ENCODE results near the gene NAGS. TPM values are rescaled to one million over a fixed set of nuclear protein-coding genes. Genes with fewer than 3 reads are reported as not detected.

The NAGS gene
- total RNA-seq, 1 experiment from 2014 or later = 3.7 TPM

DNA sequence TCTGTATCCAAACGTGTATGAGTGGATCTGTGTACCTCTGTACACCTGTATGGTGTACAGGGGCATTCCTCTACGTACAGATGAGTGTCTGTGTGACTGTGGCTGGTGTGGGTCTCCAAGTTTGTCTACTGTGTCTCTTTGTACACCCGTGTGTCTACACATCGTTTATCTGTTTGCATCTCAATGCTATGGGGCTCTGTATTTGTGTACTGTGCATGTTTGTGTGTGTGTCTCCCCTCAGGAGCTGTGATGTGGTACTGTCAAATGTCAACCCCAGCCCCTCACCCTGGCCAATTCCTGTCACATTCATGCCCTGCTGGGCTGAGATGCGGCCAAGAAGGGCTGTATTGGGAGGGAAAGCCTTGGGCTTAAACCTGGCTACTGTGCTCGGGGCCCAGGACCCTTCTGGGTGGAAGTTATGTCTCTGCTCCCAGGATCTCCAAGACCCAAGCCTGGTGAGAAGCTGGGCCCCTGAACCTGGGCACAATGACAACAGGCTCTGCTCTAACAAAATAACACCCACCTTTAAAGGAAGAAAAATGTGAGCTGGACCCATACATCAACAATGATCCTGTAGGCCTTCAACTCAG lies 3.5 kb upstream of the NAGS start:
- Histone ChIP-seq H3K9ac (ENCODE audit: extremely low read depth, insufficient read length, low read length) (no peak overlapping the region), H3K79me1 (ENCODE audit: insufficient read depth, low read depth, low read length, poor library complexity, severe bottlenecking) (no peaks in the 10 kb centered on the region), H3K27me3 (ENCODE audit: insufficient read depth, low read length) (no peaks in the 10 kb centered on the region; the same call in 1 of the 2 replicates), H3T11ph (ENCODE audit: low read length) (no peak overlapping the region), H3K4ac (ENCODE audit: low read depth, low read length) (no peak overlapping the region), H3K14ac (ENCODE audit: insufficient read depth, low read length) (no peak overlapping the region), H2AK5ac (ENCODE audit: insufficient read length, low read length) (no peak overlapping the region), H3K4me2 (ENCODE audit: insufficient read depth, insufficient read length, low read length) (no peak overlapping the region), H3K56ac (ENCODE audit: insufficient read length, low read depth, low read length) (no peak overlapping the region), H3K18ac (ENCODE audit: insufficient read length, low read depth, low read length) (no peak overlapping the region), H3K23ac (ENCODE audit: insufficient read length, low read depth, low read length) (no peak overlapping the region), H4K91ac (ENCODE audit: insufficient read length, low read depth, low read length) (no peak overlapping the region), H2BK120ac (ENCODE audit: low read depth, low read length, poor library complexity, severe bottlenecking) (no peak overlapping the region), H3K4me1 (ENCODE audit: insufficient read depth, low read length) (no peaks in the 10 kb centered on the region), H3K23me2 (ENCODE audit: insufficient read length, low read depth, low read length, poor library complexity, severe bottlenecking) (peaks cover 17% of the 10 kb centered on the region), H3K79me2 (ENCODE audit: insufficient read depth, low read length) (no peaks in the 10 kb centered on the region), H3K9me3 (ENCODE audit: control insufficient read depth, low read depth, low read length) (no peaks in the 10 kb centered on the region), H2BK15ac (ENCODE audit: low read depth, low read length) (no peak overlapping the region), H2BK12ac (ENCODE audit: insufficient read length, low read depth, low read length) (no peak overlapping the region), H4K8ac (replicated peaks; ENCODE audit: insufficient read length, low read depth, low read length) (no peak overlapping the region), H2BK20ac (ENCODE audit: low read depth, low read length, poor library complexity, severe bottlenecking) (no peak overlapping the region), H4K20me1 (ENCODE audit: control insufficient read depth, insufficient read depth, insufficient read length) (no peaks in the 10 kb centered on the region), H2AFZ (ENCODE audit: low read length) (no peak overlapping the region), H3K27ac (ENCODE audit: insufficient read length, low read depth, low read length) (no peak overlapping the region), H2BK5ac (ENCODE audit: insufficient read length, low read length) (no peak overlapping the region), H4K5ac (ENCODE audit: insufficient read length, low read depth, low read length) (no peak overlapping the region)
- Mint-ChIP-seq H3K27ac (no peak overlapping the region), H3K9me3 (no peaks in the 10 kb centered on the region), H3K4me1 (peaks cover 5 to 11% of the 10 kb centered on the region in 2 experiments), H3K4me3 (no peak overlapping the region), H3K27me3 (ENCODE audit: low read depth) (peaks cover 34% of the 10 kb centered on the region), H3K36me3 (ENCODE audit: insufficient read depth in 1 of 3, low read depth in 3 of 3) (no peaks in the 10 kb centered on the region)
- no CpG with 5 or more reads among the region's 6 CpGs for WGBS (ENCODE audit: extremely low coverage, insufficient read length, low lambda C conversion rate)
- TF ChIP-seq, protein P1, sequence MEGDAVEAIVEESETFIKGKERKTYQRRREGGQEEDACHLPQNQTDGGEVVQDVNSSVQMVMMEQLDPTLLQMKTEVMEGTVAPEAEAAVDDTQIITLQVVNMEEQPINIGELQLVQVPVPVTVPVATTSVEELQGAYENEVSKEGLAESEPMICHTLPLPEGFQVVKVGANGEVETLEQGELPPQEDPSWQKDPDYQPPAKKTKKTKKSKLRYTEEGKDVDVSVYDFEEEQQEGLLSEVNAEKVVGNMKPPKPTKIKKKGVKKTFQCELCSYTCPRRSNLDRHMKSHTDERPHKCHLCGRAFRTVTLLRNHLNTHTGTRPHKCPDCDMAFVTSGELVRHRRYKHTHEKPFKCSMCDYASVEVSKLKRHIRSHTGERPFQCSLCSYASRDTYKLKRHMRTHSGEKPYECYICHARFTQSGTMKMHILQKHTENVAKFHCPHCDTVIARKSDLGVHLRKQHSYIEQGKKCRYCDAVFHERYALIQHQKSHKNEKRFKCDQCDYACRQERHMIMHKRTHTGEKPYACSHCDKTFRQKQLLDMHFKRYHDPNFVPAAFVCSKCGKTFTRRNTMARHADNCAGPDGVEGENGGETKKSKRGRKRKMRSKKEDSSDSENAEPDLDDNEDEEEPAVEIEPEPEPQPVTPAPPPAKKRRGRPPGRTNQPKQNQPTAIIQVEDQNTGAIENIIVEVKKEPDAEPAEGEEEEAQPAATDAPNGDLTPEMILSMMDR (conservative IDR thresholded peaks at IDR 0.05) = no peak
- DNase-seq = no peak
